Spleen (tissue), 7 donors: ENCODE measurements around the gene FPGS.

Experiments used
- CTCF ChIP-seq, 11 experiments: fragments of 200-600 bp in 7 of 11; fragments of 450-650 bp in 4 of 11; sonication (generic) in 4 of 11; IDR thresholded peaks in 8 of 11; conservative IDR thresholded peaks in 3 of 11; 1 replicate in 7 of 11; 2 replicates in 4 of 11; pipeline versions ENCODE4 v1.4.0 to v1.8.0; 2016 to 2021; ENCODE audit warnings: antibody characterized with exemption in 11 of 11, inconsistent platforms in 4 of 11, mild to moderate bottlenecking in 1 of 11
- POLR2A ChIP-seq, 3 donors: fragments of 450-650 bp; IDR thresholded peaks; one replicate each; pipeline ENCODE4 v1.5.1; 2017; ENCODE audit warnings: antibody characterized with exemption in 3 of 3, mild to moderate bottlenecking in 1 of 3
- POLR2AphosphoS5 ChIP-seq, 3 donors: sonication (generic); formaldehyde crosslinking; IDR thresholded peaks; one replicate each; pipeline ENCODE4 v1.5.1; 2017; ENCODE audit warnings: antibody characterized with exemption in 3 of 3
- donor health status: DM: no; HTN: no; CAD: no; lungs with moderate emphysema.
- donor health status: DM: no; HTN: no; CAD: no.
- donor health status: DM: no; HTN: no; CAD: no.

- TF ChIP-seq CTCF (IDR thresholded peaks at IDR 0.05 in 8 of 11, conservative IDR thresholded peaks at IDR 0.05 in 3 of 11) (peak in 8 of 11 experiments; percentile 14 to 58 (median 32)), POLR2A (IDR thresholded peaks at IDR 0.05) (peak; percentile 37 to 59 (median 56)), POLR2AphosphoS5 (IDR thresholded peaks at IDR 0.05) (peak; percentile 88 to 95 (median 94))
These were observed 31.6 kb upstream of the FPGS start for GRCh38 chr9:127770905-127771569.
